Measurements from ENCODE around the gene SLC26A8.
"Not testable (repeated sequence)": the region's sequence is repeated elsewhere in the genome, so short reads cannot be mapped to it uniquely, and the experiment has no call there.

The SLC26A8 gene

DNA sequence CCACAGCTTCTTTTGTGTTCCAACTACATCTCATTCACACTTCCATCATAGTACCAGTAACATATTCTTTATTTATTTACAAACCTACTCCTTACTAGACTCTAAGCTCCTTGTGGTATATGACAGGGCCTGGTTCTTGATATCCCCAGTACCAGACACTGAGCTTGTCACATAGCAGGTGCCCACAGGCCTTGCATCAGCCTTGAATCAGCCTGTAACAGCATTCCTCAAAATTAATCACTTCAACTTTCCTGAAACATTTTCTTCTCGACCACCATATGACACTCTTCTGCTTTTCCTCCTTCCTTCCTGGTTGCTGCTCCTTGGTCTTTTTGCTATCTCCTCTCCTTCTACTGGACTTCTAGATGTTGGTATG is 78.8 kb downstream of the SLC26A8 start:
- DNase-seq (ENCODE audit: low spot score): no peak

- DNase-seq (ENCODE audit: low spot score): no peak
These were observed 81.1 kb downstream of the SLC26A8 start for GRCh38 chr6:35943390-35943789.

DNA sequence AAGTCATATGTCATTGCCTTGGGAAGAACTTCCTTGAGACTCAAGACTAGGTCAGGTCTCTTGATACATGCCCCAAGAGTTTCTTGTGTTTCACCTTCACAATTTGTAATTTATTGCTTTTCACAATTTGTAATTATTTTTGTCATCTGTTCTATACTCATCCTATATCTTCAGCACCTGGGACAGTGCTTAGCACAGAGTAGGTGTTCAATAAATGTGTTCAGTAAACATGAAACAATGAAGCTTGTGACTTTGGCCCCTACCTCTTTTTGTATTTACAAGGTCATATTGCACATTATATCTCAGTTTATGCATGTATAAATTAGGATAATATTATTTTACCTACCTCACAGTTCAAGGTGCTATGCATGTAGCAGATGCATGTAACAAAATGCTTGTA is 82.1 kb downstream of the SLC26A8 start:
- DNase-seq (ENCODE audit: low spot score): no peak

DNA sequence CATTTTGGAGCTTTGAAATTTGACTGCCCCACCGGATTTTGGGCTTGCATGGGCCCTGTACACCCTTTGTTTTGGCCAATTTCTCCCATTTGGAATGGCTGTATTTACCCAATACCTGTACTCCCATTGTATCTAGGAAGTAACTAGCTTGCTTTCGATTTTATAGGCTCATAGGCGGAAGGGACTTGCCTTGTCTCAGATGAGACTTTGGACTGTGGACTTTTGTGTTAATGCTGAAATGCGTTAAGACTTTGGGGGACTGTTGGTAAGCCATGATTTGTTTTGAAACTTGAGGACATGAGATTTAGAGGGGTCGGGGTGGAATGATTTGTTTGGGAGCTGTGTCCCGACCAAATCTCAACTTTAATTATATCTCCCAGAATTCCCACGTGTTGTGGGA is 83.3 kb downstream of the SLC26A8 start:
- not testable (repeated sequence) for DNase-seq (ENCODE audit: low spot score)

DNA sequence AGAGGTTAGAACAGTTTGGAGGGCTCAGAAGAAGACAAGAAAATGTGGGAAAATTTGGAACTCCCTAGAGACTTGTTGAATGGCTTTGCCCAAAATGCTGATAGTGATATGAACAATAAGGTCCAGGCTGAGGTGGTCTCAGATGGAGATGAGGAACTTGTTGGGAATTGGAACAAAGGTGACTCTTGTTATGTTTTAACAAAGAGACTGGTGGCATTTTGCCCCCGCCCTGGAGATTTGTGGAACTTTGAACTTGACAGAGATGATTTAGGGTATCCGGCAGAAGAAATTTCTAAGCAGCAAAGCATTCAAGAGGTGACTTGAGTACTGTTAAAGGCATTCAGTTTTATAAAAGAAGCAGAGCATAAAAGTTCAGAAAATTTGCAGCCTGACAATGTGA is 84.4 kb downstream of the SLC26A8 start:
- DNase-seq (ENCODE audit: low spot score): not testable (repeated sequence)

DNA sequence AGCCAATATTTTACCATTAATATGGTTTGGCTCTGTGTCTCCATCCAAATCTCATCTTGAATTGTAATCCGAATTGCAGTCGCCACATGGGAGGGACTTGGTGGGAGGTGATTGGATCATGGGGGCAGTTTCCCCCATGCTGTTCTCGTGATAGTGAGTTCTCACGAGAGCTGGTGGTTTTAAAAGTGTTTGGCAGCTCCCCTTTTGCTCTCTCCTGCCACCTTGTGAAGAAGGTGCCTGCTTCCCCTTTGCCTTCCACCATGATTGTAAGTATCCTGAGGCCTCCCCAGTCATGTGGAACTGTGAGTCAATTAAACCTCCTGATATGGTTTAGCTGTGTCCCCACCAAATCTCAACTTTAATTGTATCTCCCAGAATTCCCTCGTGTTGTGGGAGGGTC is 85.2 kb downstream of the SLC26A8 start:
- not testable (repeated sequence) for DNase-seq (ENCODE audit: low spot score)

DNA sequence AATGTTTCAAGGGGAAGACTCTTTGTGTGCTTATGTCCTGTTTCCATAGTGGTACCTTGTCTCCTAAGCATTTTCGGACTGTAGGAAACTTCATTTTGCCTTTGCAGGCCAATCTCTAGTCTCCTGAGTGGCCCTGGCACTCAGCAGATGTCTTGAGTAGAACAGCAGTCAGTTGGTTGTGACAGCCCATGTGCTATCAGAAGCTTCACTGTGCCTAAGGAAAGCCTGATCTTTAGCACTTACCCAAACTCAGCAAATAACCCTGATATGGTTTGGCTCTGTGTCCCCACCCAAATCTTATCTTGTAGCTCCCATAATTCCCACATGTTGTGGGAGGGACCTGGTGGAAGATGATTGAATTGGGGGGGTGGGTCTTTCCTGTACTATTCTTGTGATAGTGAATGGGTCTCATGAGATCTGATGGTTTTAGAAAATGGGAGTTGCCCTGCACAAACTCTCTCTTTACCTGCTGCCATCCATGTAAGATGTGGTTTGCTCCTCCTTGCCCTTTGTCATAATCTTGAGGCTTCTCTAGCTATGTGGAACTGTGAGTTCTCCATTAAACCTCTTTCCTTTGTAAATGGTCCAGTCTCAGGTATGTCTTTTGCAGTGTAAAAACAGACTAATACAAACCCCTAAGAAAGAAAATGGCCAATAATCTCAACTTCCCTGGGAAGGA is 87.6 kb downstream of the SLC26A8 start:
- DNase-seq (ENCODE audit: low spot score): no peak

GRCh38 chr6:35935469-35935868 is 89.0 kb downstream of the SLC26A8 start:
- no peak for DNase-seq (ENCODE audit: low spot score)

DNA sequence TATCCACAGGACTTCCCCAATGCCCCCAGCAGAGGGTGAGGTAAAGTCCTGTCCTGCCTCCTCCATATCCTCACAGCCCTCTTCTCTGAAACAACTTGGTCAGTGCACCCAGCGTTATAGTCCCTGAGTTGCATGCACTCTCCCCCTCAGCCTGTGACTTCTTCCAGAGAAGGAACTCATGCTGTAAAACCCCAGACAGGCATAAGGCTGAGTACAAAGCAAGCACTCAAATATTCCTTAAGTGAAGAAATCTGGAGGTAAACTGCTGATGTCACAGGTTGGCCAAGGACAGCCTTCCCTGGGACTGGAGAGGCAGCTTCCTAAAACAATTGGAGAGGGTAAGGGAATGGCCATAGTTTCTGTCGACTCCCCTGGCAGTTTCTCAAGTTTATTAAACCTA is 90.6 kb downstream of the SLC26A8 start:
- no peak for DNase-seq (ENCODE audit: low spot score)

DNA sequence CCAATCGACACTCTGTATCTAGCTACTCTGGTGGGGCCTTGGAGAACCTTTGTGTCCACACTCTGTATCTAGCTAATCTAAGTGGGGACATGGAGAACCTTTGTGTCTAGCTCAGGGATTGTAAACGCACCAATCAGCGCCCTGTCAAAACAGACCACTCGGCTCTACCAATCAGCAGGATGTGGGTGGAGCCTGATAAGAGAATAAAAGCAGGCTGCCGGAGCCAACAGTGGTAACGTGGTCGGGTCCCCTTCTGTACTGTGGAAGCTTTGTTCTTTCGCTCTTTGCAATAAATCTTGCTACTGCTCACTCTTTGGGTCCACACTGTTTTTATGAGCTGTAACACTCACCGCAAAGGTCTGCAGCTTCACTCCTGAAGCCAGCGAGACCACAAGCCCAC is 92.6 kb downstream of the SLC26A8 start:
- DNase-seq (ENCODE audit: low spot score): not testable (repeated sequence)

DNA sequence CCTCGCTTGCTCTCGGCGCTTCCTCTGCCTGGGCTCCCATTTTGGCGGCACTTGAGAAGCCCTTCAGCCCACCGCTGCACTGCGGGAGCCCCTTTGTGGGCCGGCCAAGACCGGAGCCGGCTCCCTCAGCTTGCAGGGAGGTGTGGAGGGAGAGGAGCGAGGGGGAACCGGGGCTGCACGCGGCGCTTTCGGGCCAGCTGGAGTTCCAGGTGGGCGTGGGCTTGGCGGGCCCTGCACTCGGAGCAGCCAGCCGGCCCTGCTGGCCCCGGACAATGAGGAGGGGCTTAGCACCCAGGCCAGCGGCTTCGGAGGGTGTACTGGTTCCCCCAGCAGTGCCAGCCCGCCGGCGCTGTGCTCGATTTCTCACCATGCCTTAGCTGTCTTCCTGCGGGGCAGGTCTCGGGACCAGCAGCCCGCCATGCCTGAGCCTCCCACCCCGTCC is 93.3 kb downstream of the SLC26A8 start:
- DNase-seq (ENCODE audit: low spot score): no peak

GRCh38 chr6:35929601-35930000 is 94.8 kb downstream of the SLC26A8 start:
- DNase-seq (ENCODE audit: low spot score): no peak

GRCh38 chr6:35926509-35927215 is 97.8 kb downstream of the SLC26A8 start:
- DNase-seq (ENCODE audit: low spot score): no peak

DNA sequence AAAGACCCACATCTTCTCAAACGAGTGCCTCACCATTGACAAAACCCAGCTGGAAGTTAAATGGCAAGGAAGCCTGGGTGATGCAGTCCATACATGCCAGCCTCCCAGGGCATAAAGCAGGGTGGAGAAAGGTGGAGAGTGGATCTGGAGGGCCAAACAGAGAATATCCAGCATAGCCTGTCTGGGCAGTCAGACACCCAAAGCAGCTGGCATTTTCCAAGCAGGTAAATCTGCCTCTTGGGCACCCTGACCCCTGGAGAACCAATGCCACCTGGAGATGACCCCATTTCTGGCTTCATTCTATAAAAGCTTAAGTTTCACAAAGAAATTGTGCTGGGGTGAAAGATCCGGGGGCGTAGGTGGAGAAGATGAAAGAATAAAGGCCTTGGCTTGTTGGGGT is 98.5 kb downstream of the SLC26A8 start:
- no peak for DNase-seq (ENCODE audit: low spot score)

DNA sequence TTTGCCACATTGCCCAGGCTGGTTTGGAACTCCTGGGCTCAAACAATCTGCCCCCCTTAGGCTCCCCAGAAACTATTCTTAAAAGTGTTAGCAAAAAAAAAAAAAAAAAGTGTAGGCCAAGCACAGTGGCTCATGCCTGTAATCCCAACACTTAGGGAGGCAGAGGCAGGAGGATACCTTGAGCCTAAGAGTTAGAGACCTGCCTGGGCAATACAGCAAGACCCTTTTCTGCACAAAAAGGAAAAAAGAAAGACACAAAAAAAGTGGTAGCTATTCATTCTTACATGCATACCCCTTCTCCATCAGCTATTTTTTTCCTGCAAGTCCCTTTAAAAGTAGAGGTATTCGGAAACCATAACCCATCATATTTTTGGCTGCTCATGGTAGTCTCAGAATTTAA is 100.3 kb downstream of the SLC26A8 start:
- DNase-seq (ENCODE audit: low spot score): no peak

- no peak for DNase-seq (ENCODE audit: low spot score)
These were observed 102.3 kb downstream of the SLC26A8 start for GRCh38 chr6:35922139-35922554.

DNA sequence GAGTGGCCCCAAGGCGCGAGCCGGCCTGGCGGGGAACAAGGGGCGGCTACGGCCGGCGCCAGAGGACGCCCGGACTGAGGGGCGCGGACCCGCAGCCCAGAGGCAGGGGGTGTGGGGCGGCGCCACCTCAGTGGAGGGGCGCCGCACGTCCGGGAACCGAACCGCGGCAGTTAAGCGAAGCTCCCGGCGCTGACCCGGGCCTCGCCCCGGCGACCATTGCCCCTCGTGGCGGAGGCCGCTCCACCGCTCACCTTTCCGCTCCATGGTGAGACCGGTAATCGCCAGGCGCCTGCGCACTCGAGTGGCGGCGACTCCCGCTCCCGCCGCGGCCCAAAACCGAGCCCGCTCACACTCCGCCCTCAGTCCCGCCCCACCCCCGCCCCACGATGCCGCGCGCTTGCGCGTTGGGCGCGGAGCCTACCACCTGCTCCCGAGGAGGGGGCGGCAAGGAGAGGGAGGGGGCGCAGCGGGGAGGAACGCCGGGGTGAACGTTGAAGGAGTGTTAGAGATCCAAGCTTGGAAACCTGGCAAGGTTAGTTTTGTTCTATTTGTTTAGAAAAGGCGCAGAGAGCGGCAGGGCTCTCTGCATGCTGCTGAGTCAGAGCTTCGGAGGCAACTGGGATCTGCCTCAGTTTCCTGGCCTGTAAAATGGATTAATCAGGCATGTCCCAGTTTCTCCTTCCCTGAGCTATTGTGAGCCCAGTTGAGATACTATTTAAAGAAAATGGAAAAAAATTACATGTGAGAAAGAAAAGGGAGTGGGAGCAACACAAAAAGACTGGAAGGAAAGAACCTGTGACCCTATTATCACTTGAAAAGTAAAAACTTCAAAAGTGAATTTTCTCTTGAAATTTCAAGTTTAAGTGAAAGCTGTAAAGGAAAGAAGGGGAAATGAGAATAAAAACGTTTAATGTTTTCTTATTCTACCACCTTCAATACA is 103.4 kb downstream of the SLC26A8 start, which contains the start of gene SRPK1:
Gene SRPK1, minus strand, starts transcription at position 306 of the 940 bp plus-strand sequence. Its CDS starts 42 bp downstream, at position 264.
- DNase-seq (ENCODE audit: low spot score): peak; percentile 87

DNA sequence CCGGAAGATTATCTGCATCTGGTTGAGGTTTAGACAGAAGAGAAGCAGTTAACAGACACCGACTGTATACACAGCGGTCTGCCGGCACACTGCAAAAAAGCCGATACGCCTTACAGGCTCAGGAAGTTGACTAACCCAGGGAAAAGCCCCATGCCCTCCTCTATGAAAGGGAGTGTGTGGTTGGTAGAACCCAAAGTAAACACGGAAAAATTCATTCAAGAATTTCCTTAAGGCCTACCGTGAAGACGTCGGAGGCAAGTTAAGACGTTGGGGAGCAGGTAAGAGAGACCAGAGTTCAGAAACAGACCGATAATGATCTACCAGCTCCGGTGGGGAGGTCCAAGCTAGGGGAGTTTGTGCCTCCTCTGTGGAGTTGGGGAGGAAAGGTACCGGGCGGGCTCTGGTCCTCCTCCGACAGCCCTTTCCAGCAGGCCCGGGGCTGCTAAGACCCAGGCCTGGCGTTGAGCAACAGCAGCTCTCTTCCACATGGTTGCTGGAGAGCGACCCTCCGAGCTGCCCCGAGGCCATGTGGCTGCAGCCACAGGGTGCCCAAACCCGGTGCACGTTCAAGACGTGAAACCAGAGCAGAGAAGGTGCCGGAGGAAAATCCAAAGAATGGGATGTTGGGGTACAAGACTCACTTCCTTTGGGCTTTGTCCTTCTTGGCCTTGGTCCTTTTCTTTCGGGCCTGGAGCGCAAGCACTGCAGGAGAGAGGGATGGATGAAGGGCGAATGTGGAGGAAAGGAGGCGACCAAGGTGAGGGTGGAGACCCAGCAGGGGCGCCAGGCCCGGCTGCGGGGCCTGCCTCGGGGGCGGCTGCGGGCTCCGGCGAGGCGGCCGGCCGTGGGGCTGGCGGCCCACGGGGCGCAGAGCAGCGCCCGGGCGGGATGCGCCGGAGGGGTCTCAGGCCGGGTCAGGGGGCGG is 104.4 kb downstream of the SLC26A8 start:
- DNase-seq (ENCODE audit: low spot score): peak; percentile 45

- no peak for DNase-seq (ENCODE audit: low spot score)
These were observed 105.2 kb downstream of the SLC26A8 start for GRCh38 chr6:35919085-35919826.

GRCh38 chr6:35916893-35917292 is 107.5 kb downstream of the SLC26A8 start:
- DNase-seq (ENCODE audit: low spot score): not testable (repeated sequence)
